Mammary epithelial cell (primary cell): ENCODE results near the gene FBXO41.
A peak's percentile ranks its signal among the peaks of the same experiment; 100 is the strongest.

ENCODE experiments used
- EZH2 ChIP-seq: IDR thresholded peaks from 2 replicates; pipeline ENCODE4 v1.6.1; 2012; ENCODE audit warnings: low read length, inconsistent platforms, borderline replicate concordance
- TF ChIP-seq, protein P1 (sequence below), 2 donors: IDR thresholded peaks in 1 of 2; conservative IDR thresholded peaks in 1 of 2; 2 replicates each; pipeline ENCODE4 v1.5.1; 2011 to 2012; ENCODE audit warnings: inconsistent platforms in 2 of 2, low read length in 2 of 2, mild to moderate bottlenecking in 2 of 2, control low read depth in 1 of 2, low read depth in 1 of 2; ENCODE audit not compliant: insufficient read depth in 1 of 2; ENCODE audit errors: extremely low read depth in 1 of 2

DNA sequence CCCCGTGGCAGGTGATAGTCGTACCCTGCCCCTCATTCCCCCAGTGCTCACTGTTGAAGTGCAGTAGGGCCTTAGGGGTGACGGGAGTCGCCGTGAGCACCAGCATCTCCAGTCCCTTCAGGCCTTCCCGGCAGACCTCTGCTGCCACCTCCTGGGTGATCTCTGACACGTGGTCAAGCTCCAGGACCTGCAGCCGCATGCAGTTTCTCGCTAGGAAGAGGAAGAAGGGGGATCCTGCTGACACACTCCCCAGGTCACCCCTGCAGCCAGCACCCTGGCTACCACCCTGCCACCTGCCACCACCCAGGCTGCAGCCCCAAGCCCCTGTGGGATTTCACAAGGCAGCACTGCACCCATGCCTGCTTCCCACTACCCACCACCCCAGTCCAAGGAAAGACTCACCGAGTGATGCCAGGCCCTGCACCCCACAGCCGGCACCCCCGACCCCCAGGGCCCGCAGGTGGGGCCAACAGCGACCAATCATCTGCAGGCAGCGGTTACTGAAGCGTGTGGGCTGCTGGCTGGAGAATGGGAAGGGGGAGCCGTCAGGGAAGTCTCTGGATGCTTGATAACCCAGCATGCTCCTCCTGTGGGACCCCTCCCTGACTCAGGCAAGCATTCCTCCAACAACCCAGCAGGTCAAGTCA, 23.8 kb downstream of the FBXO41 start:
- TF ChIP-seq, protein P1, sequence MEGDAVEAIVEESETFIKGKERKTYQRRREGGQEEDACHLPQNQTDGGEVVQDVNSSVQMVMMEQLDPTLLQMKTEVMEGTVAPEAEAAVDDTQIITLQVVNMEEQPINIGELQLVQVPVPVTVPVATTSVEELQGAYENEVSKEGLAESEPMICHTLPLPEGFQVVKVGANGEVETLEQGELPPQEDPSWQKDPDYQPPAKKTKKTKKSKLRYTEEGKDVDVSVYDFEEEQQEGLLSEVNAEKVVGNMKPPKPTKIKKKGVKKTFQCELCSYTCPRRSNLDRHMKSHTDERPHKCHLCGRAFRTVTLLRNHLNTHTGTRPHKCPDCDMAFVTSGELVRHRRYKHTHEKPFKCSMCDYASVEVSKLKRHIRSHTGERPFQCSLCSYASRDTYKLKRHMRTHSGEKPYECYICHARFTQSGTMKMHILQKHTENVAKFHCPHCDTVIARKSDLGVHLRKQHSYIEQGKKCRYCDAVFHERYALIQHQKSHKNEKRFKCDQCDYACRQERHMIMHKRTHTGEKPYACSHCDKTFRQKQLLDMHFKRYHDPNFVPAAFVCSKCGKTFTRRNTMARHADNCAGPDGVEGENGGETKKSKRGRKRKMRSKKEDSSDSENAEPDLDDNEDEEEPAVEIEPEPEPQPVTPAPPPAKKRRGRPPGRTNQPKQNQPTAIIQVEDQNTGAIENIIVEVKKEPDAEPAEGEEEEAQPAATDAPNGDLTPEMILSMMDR (conservative IDR thresholded peaks at IDR 0.05 in 1 of 2, IDR thresholded peaks at IDR 0.05 in 1 of 2; ENCODE audit: extremely low read depth in 1 of 2, insufficient read depth in 1 of 2, low read depth in 1 of 2, low read length in 2 of 2) = peak; percentile 45 to 70
- no peak for TF ChIP-seq EZH2
